ENCODE data around the gene TMC7. TPM values are rescaled to one million over a fixed set of nuclear protein-coding genes. Genes with fewer than 3 reads are reported as not detected.

The TMC7 gene
- total RNA-seq, 1 experiment from 2014 or later: 4.1 TPM

DNA sequence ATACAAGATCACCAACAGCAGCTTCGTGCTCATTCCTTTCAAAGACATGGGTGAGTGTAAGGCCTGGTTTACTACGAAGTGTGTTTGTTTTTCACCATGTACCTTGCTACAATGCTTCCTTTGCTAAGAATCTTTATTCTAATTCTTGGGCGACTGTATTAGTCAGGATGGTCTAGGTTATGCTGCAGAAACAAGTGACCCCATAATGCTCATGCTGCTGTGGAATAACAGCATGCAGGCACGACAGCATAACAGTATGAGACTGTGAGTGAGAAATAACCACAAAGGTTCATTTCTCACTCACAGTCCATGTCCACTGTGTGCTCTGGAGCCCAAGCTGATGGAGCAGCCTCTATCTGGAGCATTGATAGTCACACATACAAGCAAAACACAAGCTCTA, 38.0 kb downstream of the TMC7 start:
- no peak for DNase-seq (ENCODE audit: extremely low read depth, low read depth)

- no peak for DNase-seq (ENCODE audit: extremely low read depth, low read depth)
Observed at GRCh38 chr16:19027416-19027815, 43.7 kb downstream of the TMC7 start.

DNA sequence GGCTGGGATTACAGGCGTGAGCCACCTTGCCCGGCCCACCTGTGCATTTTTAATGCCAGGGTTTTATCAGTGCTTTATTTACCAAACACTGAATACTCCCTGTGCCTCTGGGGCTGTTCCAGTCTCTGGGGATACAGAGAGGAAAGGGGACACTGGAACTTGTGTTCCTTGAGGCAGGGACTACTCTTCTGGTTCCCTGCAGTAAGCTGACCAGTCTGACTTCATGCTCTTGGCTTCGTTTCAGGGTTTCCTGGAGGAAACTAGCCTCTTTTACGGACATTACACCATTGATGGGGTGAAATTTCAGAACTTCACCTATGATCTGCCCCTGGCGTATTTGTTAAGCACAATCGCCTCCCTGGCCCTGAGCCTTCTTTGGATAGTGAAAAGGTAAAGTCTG, 46.2 kb downstream of the TMC7 start:
- DNase-seq (ENCODE audit: extremely low read depth, low read depth): no peak

- DNase-seq (ENCODE audit: extremely low read depth, low read depth): no peak
Observed at GRCh38 chr16:19031738-19032137, 48.0 kb downstream of the TMC7 start.

DNA sequence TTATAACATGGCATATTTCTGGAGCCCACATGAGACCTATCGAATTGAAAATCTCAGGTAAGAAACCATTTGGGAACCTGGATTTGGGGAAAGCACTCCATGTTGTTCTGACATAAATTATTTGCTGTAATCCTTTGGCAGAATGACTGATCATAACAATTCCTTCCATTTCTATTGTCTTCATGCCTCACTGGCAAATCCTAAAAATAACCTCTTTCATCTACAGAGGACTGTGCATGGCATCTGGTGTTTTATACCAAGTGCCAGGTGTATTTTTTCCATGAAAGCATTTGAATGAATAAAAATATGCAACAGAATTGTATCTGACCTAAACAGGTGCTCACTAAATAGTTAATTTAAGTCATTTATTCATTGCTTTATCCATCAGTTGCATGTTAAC, 50.0 kb downstream of the TMC7 start:
- no peak for DNase-seq (ENCODE audit: extremely low read depth, low read depth)

DNA sequence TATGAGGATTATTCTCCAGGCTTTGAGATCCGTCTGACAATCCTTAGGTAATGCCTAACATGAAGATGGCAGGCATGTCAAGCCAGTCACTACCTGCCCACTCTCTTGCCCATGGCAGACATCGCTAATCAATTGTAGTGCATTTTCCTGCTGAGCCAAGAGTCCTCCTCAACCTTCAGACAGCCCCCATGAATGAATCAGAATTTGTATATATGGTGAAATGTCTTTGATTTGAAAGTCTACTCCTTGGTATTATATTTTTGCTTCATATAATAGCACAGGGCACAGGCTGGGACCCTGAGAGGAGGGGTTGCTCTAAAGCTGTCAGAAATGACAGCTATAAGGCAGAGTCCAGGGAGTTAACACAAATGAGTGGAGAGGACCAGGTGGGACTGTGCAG, 56.7 kb downstream of the TMC7 start:
- DNase-seq (ENCODE audit: extremely low read depth, low read depth): no peak

DNA sequence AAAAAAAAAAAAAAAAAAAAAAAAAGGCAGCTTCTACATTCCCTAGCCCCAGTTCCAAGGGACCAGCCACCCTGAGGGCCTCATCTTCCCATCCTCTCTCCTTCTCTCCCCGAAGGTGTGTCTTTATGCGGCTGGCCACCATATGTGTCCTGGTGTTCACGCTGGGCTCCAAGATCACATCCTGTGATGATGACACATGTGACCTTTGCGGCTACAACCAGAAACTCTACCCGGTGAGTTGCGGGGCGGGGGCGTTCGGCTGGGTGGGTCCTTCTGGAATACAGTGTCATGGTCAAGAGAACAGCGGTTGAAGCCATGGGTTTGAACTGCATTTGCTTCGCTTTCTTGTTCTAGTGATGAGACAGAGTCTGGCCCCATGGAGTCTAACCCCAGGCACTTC, 61.0 kb downstream of the TMC7 start:
- no peak for DNase-seq (ENCODE audit: extremely low read depth, low read depth)

DNA sequence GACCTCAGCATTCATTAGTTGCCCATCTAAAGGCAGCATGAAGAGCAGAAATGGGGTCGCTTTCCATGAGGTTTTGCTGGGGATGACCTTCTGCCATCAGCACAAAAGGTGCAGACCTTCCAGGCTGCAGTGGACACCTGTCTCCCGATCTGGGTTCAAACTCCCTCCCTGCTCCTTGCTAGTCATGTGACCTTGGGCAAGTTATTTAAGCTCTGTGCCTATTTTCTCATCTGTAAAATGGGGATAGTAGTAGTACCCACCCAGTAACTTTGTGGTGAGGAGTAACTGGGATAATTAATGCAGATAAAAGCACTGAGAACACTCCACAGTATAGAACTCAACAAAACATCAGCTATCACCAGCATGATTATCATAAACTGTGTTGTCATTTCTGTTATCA, 62.3 kb downstream of the TMC7 start:
- no peak for DNase-seq (ENCODE audit: extremely low read depth, low read depth)

DNA sequence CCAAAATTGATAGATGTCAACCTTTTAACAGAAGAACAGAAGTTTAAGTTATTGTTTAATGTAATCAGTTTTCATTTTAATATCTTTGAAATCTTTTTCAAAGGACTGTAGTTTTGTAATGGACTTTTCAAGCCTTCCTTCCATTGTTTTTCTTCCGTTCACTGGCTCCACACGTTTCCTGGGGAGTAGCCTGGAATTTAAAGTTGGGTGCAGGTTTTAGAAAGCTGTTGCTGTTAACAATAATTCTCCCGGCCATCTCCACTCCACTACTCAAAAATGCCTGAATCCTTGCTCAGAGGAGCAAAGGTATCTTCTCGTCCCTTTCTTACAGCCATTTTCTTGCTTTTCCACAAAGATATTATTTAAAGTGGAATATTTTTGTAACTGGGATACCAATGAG, 79.0 kb downstream of the TMC7 start:
- no peak for DNase-seq (ENCODE audit: extremely low read depth, low read depth)

DNA sequence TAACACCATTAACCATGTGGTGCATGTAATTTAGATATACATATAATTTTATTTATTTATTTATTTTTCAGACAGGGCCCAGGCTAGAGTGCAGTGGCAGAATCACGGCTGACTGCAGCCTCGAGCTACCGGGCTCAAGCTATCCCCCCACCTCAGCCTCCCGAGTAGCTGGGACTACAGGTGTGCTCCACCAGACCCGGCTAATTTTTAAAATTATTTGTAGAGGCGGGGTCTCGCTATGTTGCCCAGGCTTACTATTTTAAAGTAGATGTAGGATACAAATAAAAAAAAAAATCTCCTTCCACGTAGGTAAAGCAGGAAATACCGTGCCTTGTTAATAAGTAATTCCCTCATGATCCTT, 83.2 kb downstream of the TMC7 start:
- DNase-seq (ENCODE audit: extremely low read depth, low read depth): no peak

GRCh38 chr16:19067349-19068236, 83.9 kb downstream of the TMC7 start, which contains the start of gene COQ7:
TSS of gene COQ7 (plus strand) at chr16:19067614. CDS start at chr16:19067665, 51 bp downstream.
- peak; percentile 100 for DNase-seq (ENCODE audit: extremely low read depth, low read depth)

GRCh38 chr16:19068237-19068815, 84.6 kb downstream of the TMC7 start:
- no peak for DNase-seq (ENCODE audit: extremely low read depth, low read depth)

- peak; percentile 65 for DNase-seq (ENCODE audit: extremely low read depth, low read depth)
Observed at GRCh38 chr16:19071811-19072777, 88.4 kb downstream of the TMC7 start.

- DNase-seq (ENCODE audit: extremely low read depth, low read depth): no peak
Observed at GRCh38 chr16:19073344-19073743, 89.6 kb downstream of the TMC7 start.

DNA sequence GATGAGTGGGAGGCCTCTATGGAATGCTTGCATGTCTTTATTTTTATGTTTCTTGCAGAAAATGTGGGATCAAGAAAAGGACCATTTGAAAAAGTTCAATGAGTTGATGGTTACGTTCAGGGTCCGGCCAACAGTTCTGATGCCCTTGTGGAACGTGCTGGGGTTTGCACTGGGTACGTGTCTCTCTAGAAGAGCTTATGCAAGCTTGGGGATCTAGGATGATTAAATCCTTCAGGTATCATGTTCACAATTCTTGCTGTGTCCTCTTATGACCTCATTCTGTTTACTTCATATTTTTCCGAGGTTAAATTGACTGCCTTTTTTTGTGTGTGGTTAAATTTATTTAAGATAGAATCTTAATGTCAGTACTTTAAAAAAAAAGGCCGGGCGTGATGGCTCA, 90.1 kb downstream of the TMC7 start:
- no peak for DNase-seq (ENCODE audit: extremely low read depth, low read depth)

DNA sequence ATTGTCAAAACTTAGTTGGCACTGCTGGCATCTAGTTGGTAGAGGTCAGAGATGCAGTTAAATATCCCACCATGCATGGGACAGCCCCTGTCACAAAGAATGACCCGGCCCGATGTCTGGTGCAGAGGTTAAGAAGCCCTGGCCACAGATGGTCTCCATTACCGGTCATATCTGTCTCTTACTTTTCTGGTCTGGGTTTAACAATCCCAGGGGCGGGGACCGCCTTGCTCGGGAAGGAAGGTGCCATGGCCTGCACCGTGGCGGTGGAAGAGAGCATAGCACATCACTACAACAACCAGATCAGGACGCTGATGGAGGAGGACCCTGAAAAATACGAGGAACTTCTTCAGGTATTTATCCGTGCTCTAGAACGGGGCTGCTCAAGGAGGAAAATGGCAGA, 91.8 kb downstream of the TMC7 start:
- DNase-seq (ENCODE audit: extremely low read depth, low read depth): no peak

GRCh38 chr16:19077879-19078278, 94.1 kb downstream of the TMC7 start:
- DNase-seq (ENCODE audit: extremely low read depth, low read depth): no peak

GRCh38 chr16:19083670-19084069, 99.9 kb downstream of the TMC7 start:
- no peak for DNase-seq (ENCODE audit: extremely low read depth, low read depth)

DNA sequence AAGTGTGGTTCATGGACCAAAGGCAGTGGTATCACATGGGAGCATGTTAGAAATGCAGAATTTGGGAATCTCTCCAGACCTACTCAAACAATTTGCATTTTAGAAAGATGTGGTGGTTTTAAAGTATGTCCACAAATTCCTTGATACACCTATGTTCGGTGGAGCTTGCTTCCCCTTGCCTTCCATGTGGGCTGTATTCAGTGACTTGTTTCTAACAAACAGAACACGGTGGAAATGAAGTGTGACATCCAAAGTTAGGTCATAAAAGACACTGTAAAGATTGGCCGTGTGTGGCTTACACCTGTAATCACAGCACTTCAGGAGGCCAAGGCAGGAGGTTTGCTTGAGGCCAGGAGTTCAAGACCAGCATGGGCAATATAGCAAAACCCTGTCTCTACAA, 100.4 kb downstream of the TMC7 start:
- no peak for DNase-seq (ENCODE audit: extremely low read depth, low read depth)

DNA sequence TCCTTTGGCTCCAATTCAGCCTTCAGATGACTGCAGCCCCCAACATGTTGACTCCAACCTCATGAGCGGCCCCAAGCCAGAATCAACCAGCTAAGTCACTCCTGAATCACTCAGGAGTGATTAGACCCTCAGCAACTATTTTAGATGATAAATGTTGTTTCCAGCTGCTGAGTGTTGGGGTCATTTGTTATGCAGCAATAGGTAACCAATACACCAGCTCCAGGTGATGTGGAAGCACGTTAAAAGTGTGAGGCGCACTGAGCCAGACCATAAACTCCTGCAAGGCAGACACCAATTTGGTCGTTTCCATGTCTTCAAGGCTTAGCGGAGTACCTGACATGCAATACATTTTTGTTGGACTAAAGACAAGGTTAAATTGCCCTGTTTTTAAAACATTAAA, 101.1 kb downstream of the TMC7 start:
- no peak for DNase-seq (ENCODE audit: extremely low read depth, low read depth)

- no peak for DNase-seq (ENCODE audit: extremely low read depth, low read depth)
Observed at GRCh38 chr16:19085679-19086200, 102.0 kb downstream of the TMC7 start.
